ENCODE results near the gene AQP6.

GRCh38 chr12:49971141-49971540 lies 1.6 kb upstream of the AQP6 start:
- TF ChIP-seq, protein P1, sequence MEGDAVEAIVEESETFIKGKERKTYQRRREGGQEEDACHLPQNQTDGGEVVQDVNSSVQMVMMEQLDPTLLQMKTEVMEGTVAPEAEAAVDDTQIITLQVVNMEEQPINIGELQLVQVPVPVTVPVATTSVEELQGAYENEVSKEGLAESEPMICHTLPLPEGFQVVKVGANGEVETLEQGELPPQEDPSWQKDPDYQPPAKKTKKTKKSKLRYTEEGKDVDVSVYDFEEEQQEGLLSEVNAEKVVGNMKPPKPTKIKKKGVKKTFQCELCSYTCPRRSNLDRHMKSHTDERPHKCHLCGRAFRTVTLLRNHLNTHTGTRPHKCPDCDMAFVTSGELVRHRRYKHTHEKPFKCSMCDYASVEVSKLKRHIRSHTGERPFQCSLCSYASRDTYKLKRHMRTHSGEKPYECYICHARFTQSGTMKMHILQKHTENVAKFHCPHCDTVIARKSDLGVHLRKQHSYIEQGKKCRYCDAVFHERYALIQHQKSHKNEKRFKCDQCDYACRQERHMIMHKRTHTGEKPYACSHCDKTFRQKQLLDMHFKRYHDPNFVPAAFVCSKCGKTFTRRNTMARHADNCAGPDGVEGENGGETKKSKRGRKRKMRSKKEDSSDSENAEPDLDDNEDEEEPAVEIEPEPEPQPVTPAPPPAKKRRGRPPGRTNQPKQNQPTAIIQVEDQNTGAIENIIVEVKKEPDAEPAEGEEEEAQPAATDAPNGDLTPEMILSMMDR (IDR thresholded peaks at IDR 0.05; ENCODE audit: low read length), result no peak
- TF ChIP-seq EZH2 (optimal IDR thresholded peaks at IDR 0.05; ENCODE audit: low read depth, low read length) (no peak), EZH2phosphoT487 (IDR thresholded peaks at IDR 0.05; ENCODE audit: low read length) (no peak)
